SW480 (cell line): Measurements from ENCODE around the gene PHC3.
A peak's percentile ranks its signal among the peaks of the same experiment; 100 is the strongest.
"Not testable (repeated sequence)": the region's sequence is repeated elsewhere in the genome, so short reads cannot be mapped to it uniquely, and the experiment has no call there.

Experiments
- DNase-seq: peaks from one replicate; pipeline ENCODE4 v3.0.0-alpha.2; 2016; ENCODE audit warnings: low spot score

PHC3 gene

GRCh38 chr3:170180908-170181885, at the start of gene PHC3:
PHC3 (minus strand) TSS chr3:170181733; CDS start chr3:170181715, 18 bp downstream.
- peak; percentile 93 for DNase-seq

GRCh38 chr3:170228093-170228766, 46.7 kb upstream of the PHC3 start:
- DNase-seq: no peak

- DNase-seq: no peak
Observed at GRCh38 chr3:170226426-170226960, 45.0 kb upstream of the PHC3 start.

- no peak for DNase-seq
Observed at GRCh38 chr3:170225166-170225565, 43.6 kb upstream of the PHC3 start.

- DNase-seq: peak; percentile 57
Observed at GRCh38 chr3:170222647-170223541, 41.4 kb upstream of the PHC3 start.

- peak; percentile 96 for DNase-seq
Observed at GRCh38 chr3:170221924-170222646, 40.6 kb upstream of the PHC3 start, which contains the start of gene PRKCI. PRKCI (plus strand) TSS chr3:170222424; CDS start chr3:170222670, 246 bp downstream.

GRCh38 chr3:170220871-170221270, 39.3 kb upstream of the PHC3 start:
- no peak for DNase-seq

- DNase-seq: no peak
Observed at GRCh38 chr3:170219850-170220249, 38.3 kb upstream of the PHC3 start.

- no peak for DNase-seq
Observed at GRCh38 chr3:170211668-170212067, 30.1 kb upstream of the PHC3 start.

GRCh38 chr3:170207717-170208116, 26.2 kb upstream of the PHC3 start:
- no peak for DNase-seq

GRCh38 chr3:170206164-170206762, 24.7 kb upstream of the PHC3 start:
- not testable (repeated sequence) for DNase-seq

- DNase-seq: no peak
Observed at GRCh38 chr3:170205302-170205701, 23.8 kb upstream of the PHC3 start.

GRCh38 chr3:170204509-170204908, 23.0 kb upstream of the PHC3 start:
- DNase-seq: no peak

GRCh38 chr3:170204023-170204472, 22.5 kb upstream of the PHC3 start:
- no peak for DNase-seq

GRCh38 chr3:170203457-170203856, 21.9 kb upstream of the PHC3 start:
- no peak for DNase-seq

GRCh38 chr3:170201527-170201926, 20.0 kb upstream of the PHC3 start:
- no peak for DNase-seq

GRCh38 chr3:170200987-170201386, 19.5 kb upstream of the PHC3 start:
- no peak for DNase-seq

- DNase-seq: peak; percentile 87
Observed at GRCh38 chr3:170196833-170197232, 15.3 kb upstream of the PHC3 start.

- not testable (repeated sequence) for DNase-seq
Observed at GRCh38 chr3:170195759-170196158, 14.2 kb upstream of the PHC3 start.
